Mesothelial cell of epicardium (in vitro differentiated cells): ENCODE measurements around the gene SCUBE2. TPM values are rescaled to one million over a fixed set of nuclear protein-coding genes. Genes with fewer than 3 reads are reported as not detected.

Source experiments
- DNase-seq, 2 experiments: peaks; one replicate each; pipeline ENCODE4 v3.0.0; 2021; ENCODE audit warnings: low spot score in 2 of 2; ENCODE audit not compliant: unreplicated experiment in 2 of 2
- H3K27ac Mint-ChIP-seq: 2 replicates; pipeline ENCODE4 v1.8.0; 2021; ENCODE audit warnings: mixed read lengths
- H3K27me3 Mint-ChIP-seq: 2 replicates; pipeline ENCODE4 v1.8.0; 2021; ENCODE audit warnings: low read depth, mixed read lengths
- H3K36me3 Mint-ChIP-seq: 2 replicates; pipeline ENCODE4 v1.8.0; 2021; ENCODE audit warnings: mixed read lengths
- H3K4me1 Mint-ChIP-seq: 2 replicates; pipeline ENCODE4 v1.8.0; 2021; ENCODE audit warnings: mixed read lengths
- H3K4me3 Mint-ChIP-seq: 2 replicates; pipeline ENCODE4 v1.8.0; 2021; ENCODE audit warnings: mild to moderate bottlenecking, moderate library complexity, mixed read lengths
- H3K9me3 Mint-ChIP-seq: 2 replicates; pipeline ENCODE4 v1.8.0; 2021; ENCODE audit warnings: mixed read lengths
- CTCF ChIP-seq: fragments of 200-600 bp; sonication (generic); IDR thresholded peaks from one replicate; pipeline ENCODE4 v1.5.0; 2021; ENCODE audit warnings: antibody characterized with exemption; ENCODE audit not compliant: unreplicated experiment
- total RNA-seq: library from RNA; stranded (reverse); gene quantifications from 3 replicates; pipeline ENCODE4 v1.2.1, GENCODE V29; 2021

The SCUBE2 gene
- total RNA-seq, 1 donor from 2014 or later: 1.1 TPM

GRCh38 chr11:9094420-9094819, 3.0 kb upstream of the SCUBE2 start:
- no peaks in the 10 kb centered on the region for H3K9me3 Mint-ChIP-seq
- no peak overlapping the region for H3K27ac Mint-ChIP-seq
- peaks cover 43% of the 10 kb centered on the region for H3K27me3 Mint-ChIP-seq
- peaks cover 1% of the 10 kb centered on the region for H3K4me1 Mint-ChIP-seq
- H3K36me3 Mint-ChIP-seq: peaks cover 2% of the 10 kb centered on the region
- no peak overlapping the region for H3K4me3 Mint-ChIP-seq
- no peak for TF ChIP-seq CTCF
- no peak for DNase-seq

- Mint-ChIP-seq H3K27ac (no peak overlapping the region), H3K27me3 (peaks cover 56% of the 10 kb centered on the region), H3K4me1 (peaks cover 1% of the 10 kb centered on the region), H3K9me3 (no peaks in the 10 kb centered on the region), H3K36me3 (peaks cover 2% of the 10 kb centered on the region), H3K4me3 (peak overlapping the region; percentile 42)
- no peak for TF ChIP-seq CTCF
- no peak for DNase-seq
Measured at GRCh38 chr11:9092853-9093778, 1.7 kb upstream of the SCUBE2 start.

GRCh38 chr11:9092072-9092471, 673 bp upstream of the SCUBE2 start:
- Mint-ChIP-seq H3K4me3 (peak overlapping the region; percentile 42), H3K27me3 (peaks cover 66% of the 10 kb centered on the region)

GRCh38 chr11:9090488-9091043, 833 bp downstream of the SCUBE2 start:
- no peak for TF ChIP-seq CTCF
- Mint-ChIP-seq H3K9me3 (no peaks in the 10 kb centered on the region), H3K4me3 (peak overlapping the region; percentile 67), H3K36me3 (peaks cover 2% of the 10 kb centered on the region), H3K4me1 (peaks cover 1% of the 10 kb centered on the region), H3K27me3 (peaks cover 75% of the 10 kb centered on the region), H3K27ac (no peak overlapping the region)
- DNase-seq: no peak

More at GRCh38 chr11:9092072-9092471, 673 bp upstream of the SCUBE2 start:
- Mint-ChIP-seq H3K4me1 (peaks cover 1% of the 10 kb centered on the region), H3K36me3 (peaks cover 2% of the 10 kb centered on the region), H3K9me3 (no peaks in the 10 kb centered on the region), H3K27ac (no peak overlapping the region)
- no peak for DNase-seq
- TF ChIP-seq CTCF: no peak

DNA sequence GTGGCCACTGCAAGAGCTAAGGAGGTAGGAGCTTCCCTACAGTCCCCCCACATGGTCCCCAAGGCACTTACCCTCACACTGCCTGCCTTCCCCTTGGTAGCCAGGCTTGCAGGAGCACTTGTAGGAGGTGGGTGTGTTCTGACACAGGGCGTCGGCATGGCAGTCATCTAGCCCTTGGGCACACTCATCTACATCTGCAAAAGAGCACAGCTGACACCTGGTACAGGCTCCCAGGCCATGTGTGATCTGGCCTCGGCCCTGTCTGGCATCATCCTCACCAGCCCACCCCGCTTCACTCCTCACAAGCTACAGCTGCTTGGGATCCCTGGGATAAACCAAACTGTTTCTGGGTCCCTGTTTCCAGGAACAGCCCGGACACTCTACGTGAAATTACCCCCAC, 1.8 kb downstream of the SCUBE2 start:
- no peak overlapping the region for H3K27ac Mint-ChIP-seq
- H3K4me1 Mint-ChIP-seq: peaks cover 1% of the 10 kb centered on the region
- no peaks in the 10 kb centered on the region for H3K36me3 Mint-ChIP-seq
- H3K27me3 Mint-ChIP-seq: peaks cover 74% of the 10 kb centered on the region
- H3K4me3 Mint-ChIP-seq: no peak overlapping the region
- TF ChIP-seq CTCF: no peak
- H3K9me3 Mint-ChIP-seq: no peaks in the 10 kb centered on the region
- no peak for DNase-seq
